Sigmoid colon (tissue), 7 donors: Measurements from ENCODE around the gene CDPF1. TPM values are rescaled to one million over a fixed set of nuclear protein-coding genes. Genes with fewer than 3 reads are reported as not detected.
A peak's percentile ranks its signal among the peaks of the same experiment; 100 is the strongest.

Source experiments
- DNase-seq: peaks from one replicate; pipeline ENCODE4 v3.0.0-alpha.2; 2019
- H3K27ac ChIP-seq, 4 donors: fragments of 200-600 bp; sonication (generic); one replicate each; pipeline ENCODE4 v1.5.1; 2016 to 2019; ENCODE audit warnings: mild to moderate bottlenecking in 1 of 4
- H3K27me3 ChIP-seq, 3 donors: fragments of 200-600 bp; sonication (generic); one replicate each; pipeline ENCODE4 v1.5.1; 2019; ENCODE audit warnings: mild to moderate bottlenecking in 1 of 3
- H3K36me3 ChIP-seq, 4 donors: fragments of 200-600 bp; sonication (generic); one replicate each; pipeline ENCODE4 v1.5.1; 2016 to 2019
- H3K4me1 ChIP-seq, 4 donors: fragments of 200-600 bp; sonication (generic); one replicate each; pipeline ENCODE4 v1.5.1; 2017 to 2019
- H3K4me3 ChIP-seq, 4 donors: fragments of 200-600 bp; sonication (generic); one replicate each; pipeline ENCODE4 v1.5.1; 2017 to 2019; ENCODE audit warnings: mild to moderate bottlenecking in 2 of 4, moderate library complexity in 1 of 4
- H3K9me3 ChIP-seq, 4 donors: fragments of 200-600 bp in 3 of 4; sonication (generic) in 3 of 4; one replicate each; pipeline versions ENCODE4 v1.5.1 to v1.6.1; 2013 to 2019
- CTCF ChIP-seq, 4 experiments: fragments of 450-650 bp in 3 of 4; fragments of 200-600 bp in 1 of 4; IDR thresholded peaks; one replicate each; pipeline ENCODE4 v1.5.1; 2016 to 2019; ENCODE audit warnings: antibody characterized with exemption in 4 of 4, mild to moderate bottlenecking in 3 of 4, moderate library complexity in 2 of 4
- EP300 ChIP-seq, 4 donors: sonication (generic); formaldehyde crosslinking; IDR thresholded peaks; one replicate each; pipeline ENCODE4 v1.6.1; 2017; ENCODE audit warnings: antibody characterized with exemption in 4 of 4
- POLR2A ChIP-seq, 2 donors: fragments of 450-650 bp; IDR thresholded peaks; one replicate each; pipeline ENCODE4 v1.6.1; 2016; ENCODE audit warnings: antibody characterized with exemption in 2 of 2, mild to moderate bottlenecking in 2 of 2, moderate library complexity in 2 of 2
- POLR2AphosphoS5 ChIP-seq, 4 donors: sonication (generic); formaldehyde crosslinking; IDR thresholded peaks; one replicate each; pipeline ENCODE4 v1.6.1; 2017; ENCODE audit warnings: antibody characterized with exemption in 4 of 4
- WGBS, 2 donors: extraction: QIAGEN DNeasy Blood & Tissue Kit; methylation state at CpG; one replicate each; pipeline ENCODE4 v1.1.7; 2013; 5-methylcytosine and 5-hydroxymethylcytosine counted together
- intact Hi-C: fragments of 100-400 bp; cut with DNase I; formaldehyde crosslinking; loops from one replicate; pipeline ENCODE4 v1.15.1; 2023
- polyA plus RNA-seq, 3 donors: library from polyadenylated mRNA; stranded (reverse); fragments of 200-250 nt; gene quantifications; one replicate each; pipeline ENCODE4 v1.2.3, GENCODE V29; 2013
- total RNA-seq, 4 donors: library from RNA; depleted of rRNA; stranded (reverse); fragments of >200 nt; gene quantifications; one replicate each; pipeline ENCODE4 v1.1.0, GENCODE V29; 2016
- donor health status: healthy with polysubstance abuse.
- donor health status: Bipolar disorder and iron deficiency.
- donor health status: healthy.

Gene CDPF1
- total and polyA plus RNA-seq, 7 donors, result 7.9 to 18.9 (median 15.8) TPM

- 58 to 82% methylated on average over 24 of the region's 24 CpGs for WGBS, 2 donors
- H3K27ac ChIP-seq, result peak overlapping the region in 1 of 4 donors; percentile 25
- peak overlapping the region in 1 of 4 donors; percentile 0 for H3K4me3 ChIP-seq
Observed at GRCh38 chr22:46287873-46288751, 38.0 kb upstream of the CDPF1 start.

GRCh38 chr22:46286941-46287872, 37.1 kb upstream of the CDPF1 start:
- H3K4me1 ChIP-seq, result no peaks in the 10 kb centered on the region
- peaks cover 0 to 3% (median 0%) of the 10 kb centered on the region in 4 donors for H3K9me3 ChIP-seq
- intact Hi-C loops, result no loop called here
- H3K4me3 ChIP-seq, result no peak overlapping the region
- no peak for DNase-seq
- 90 to 92% methylated on average over 15 of the region's 15 CpGs for WGBS, 2 donors
- peaks cover 22 to 90% (median 38%) of the 10 kb centered on the region in 4 donors for H3K36me3 ChIP-seq
- no peaks in the 10 kb centered on the region for H3K27me3 ChIP-seq
- H3K27ac ChIP-seq, result peak overlapping the region in 1 of 4 donors; percentile 25
- TF ChIP-seq POLR2AphosphoS5 (IDR thresholded peaks at IDR 0.05) (no peak), EP300 (IDR thresholded peaks at IDR 0.05) (no peak), CTCF (IDR thresholded peaks at IDR 0.05) (no peak), POLR2A (IDR thresholded peaks at IDR 0.05) (no peak)

More at GRCh38 chr22:46287873-46288751, 38.0 kb upstream of the CDPF1 start:
- Histone ChIP-seq H3K4me1 (no peaks in the 10 kb centered on the region), H3K9me3 (peaks cover 0 to 3% (median 0%) of the 10 kb centered on the region in 4 donors), H3K27me3 (no peaks in the 10 kb centered on the region), H3K36me3 (peaks cover 22 to 90% (median 39%) of the 10 kb centered on the region in 4 donors)
- intact Hi-C loops, result no loop called here
- DNase-seq, result no peak
- TF ChIP-seq CTCF (IDR thresholded peaks at IDR 0.05) (no peak), POLR2AphosphoS5 (IDR thresholded peaks at IDR 0.05) (no peak), EP300 (IDR thresholded peaks at IDR 0.05) (no peak), POLR2A (IDR thresholded peaks at IDR 0.05) (no peak)

DNA sequence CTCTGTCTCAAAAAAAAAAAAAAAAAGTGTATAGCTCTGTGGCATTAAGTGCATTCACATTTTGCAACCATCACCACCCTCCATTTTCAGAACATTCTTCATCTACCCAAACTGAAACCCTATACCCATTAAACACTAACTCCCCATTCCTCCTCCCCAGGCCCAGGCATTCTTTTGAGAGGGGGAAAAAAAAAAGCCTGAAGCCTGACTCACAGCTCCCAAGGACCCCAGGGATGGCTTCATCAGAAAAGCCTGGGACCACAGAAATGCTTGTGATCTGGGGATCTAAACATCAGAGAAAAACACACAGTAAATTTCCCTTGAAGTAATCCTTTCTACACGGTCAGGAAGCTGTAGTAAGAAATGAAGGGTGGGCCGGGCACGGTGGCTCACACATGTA, 35.9 kb upstream of the CDPF1 start:
- Histone ChIP-seq H3K27ac (no peak overlapping the region), H3K36me3 (peaks cover 30 to 90% (median 41%) of the 10 kb centered on the region in 4 donors), H3K9me3 (no peaks in the 10 kb centered on the region), H3K4me1 (no peaks in the 10 kb centered on the region), H3K27me3 (no peaks in the 10 kb centered on the region), H3K4me3 (no peak overlapping the region)
- intact Hi-C loops, result no loop called here
- no peak for TF ChIP-seq CTCF (IDR thresholded peaks at IDR 0.05)
- no peak for TF ChIP-seq POLR2A (IDR thresholded peaks at IDR 0.05)
- no peak for TF ChIP-seq EP300 (IDR thresholded peaks at IDR 0.05)
- TF ChIP-seq POLR2AphosphoS5 (IDR thresholded peaks at IDR 0.05), result no peak
- WGBS, 2 donors, result 94 to 96% methylated on average over 3 of the region's 3 CpGs
- DNase-seq, result no peak

- no peak overlapping the region for H3K4me3 ChIP-seq
- no peaks in the 10 kb centered on the region for H3K27me3 ChIP-seq
- WGBS, 2 donors, result 96 to 97% methylated on average over 13 of the region's 13 CpGs
- intact Hi-C loops, result no loop called here
- DNase-seq, result peak; percentile 54
- no peak overlapping the region for H3K27ac ChIP-seq
- H3K36me3 ChIP-seq, result peaks cover 50 to 99% (median 63%) of the 10 kb centered on the region in 4 donors
- no peaks in the 10 kb centered on the region for H3K9me3 ChIP-seq
- H3K4me1 ChIP-seq, result no peaks in the 10 kb centered on the region
- TF ChIP-seq POLR2AphosphoS5 (IDR thresholded peaks at IDR 0.05) (no peak), EP300 (IDR thresholded peaks at IDR 0.05) (no peak), POLR2A (IDR thresholded peaks at IDR 0.05) (no peak), CTCF (IDR thresholded peaks at IDR 0.05) (no peak)
Observed at GRCh38 chr22:46281866-46282678, 32.0 kb upstream of the CDPF1 start.
